NK-92 (cell line): Measurements from ENCODE around the gene ROMO1.
"Not testable (repeated sequence)": the region's sequence is repeated elsewhere in the genome, so short reads cannot be mapped to it uniquely, and the experiment has no call there.

Experiments
- DNase-seq: peaks from one replicate; lab custom pipeline; 2025; ENCODE audit not compliant: unreplicated experiment; lab: John Stamatoyannopoulos, UW

ROMO1 gene

GRCh38 chr20:35709259-35709658, 10.1 kb downstream of the ROMO1 start:
- DNase-seq: no peak

GRCh38 chr20:35710039-35710438, 10.8 kb downstream of the ROMO1 start:
- DNase-seq: no peak

GRCh38 chr20:35710884-35711587, 11.8 kb downstream of the ROMO1 start:
- no peak for DNase-seq

- no peak for DNase-seq
Measured at GRCh38 chr20:35711588-35712209, 12.5 kb downstream of the ROMO1 start.

- not testable (repeated sequence) for DNase-seq
Measured at GRCh38 chr20:35713120-35713519, 13.9 kb downstream of the ROMO1 start.

GRCh38 chr20:35714127-35714526, 14.9 kb downstream of the ROMO1 start:
- no peak for DNase-seq

- DNase-seq: no peak
Measured at GRCh38 chr20:35715652-35716051, 16.4 kb downstream of the ROMO1 start.

GRCh38 chr20:35716330-35716729, 17.1 kb downstream of the ROMO1 start:
- DNase-seq: no peak

GRCh38 chr20:35718321-35718720, 19.1 kb downstream of the ROMO1 start:
- DNase-seq: not testable (repeated sequence)

- no peak for DNase-seq
Measured at GRCh38 chr20:35718972-35719635, 19.9 kb downstream of the ROMO1 start.

- no peak for DNase-seq
Measured at GRCh38 chr20:35719717-35720116, 20.5 kb downstream of the ROMO1 start.

GRCh38 chr20:35720165-35721123, 21.2 kb downstream of the ROMO1 start:
- DNase-seq: no peak

GRCh38 chr20:35721219-35721618, 22.0 kb downstream of the ROMO1 start:
- DNase-seq: no peak

GRCh38 chr20:35721621-35722020, 22.4 kb downstream of the ROMO1 start:
- DNase-seq: no peak

GRCh38 chr20:35723275-35723639, 24.1 kb downstream of the ROMO1 start:
- not testable (repeated sequence) for DNase-seq

- DNase-seq: not testable (repeated sequence)
Measured at GRCh38 chr20:35723652-35724320, 24.6 kb downstream of the ROMO1 start.

- no peak for DNase-seq
Measured at GRCh38 chr20:35724321-35725230, 25.4 kb downstream of the ROMO1 start.

GRCh38 chr20:35726842-35727711, 27.9 kb downstream of the ROMO1 start:
- no peak for DNase-seq
